OCI-LY3 (cell line): ENCODE measurements around the gene NPTXR.

Source experiments
- H2AFZ ChIP-seq: fragments of 200-600, 300-600 bp; shearing (Covaris generic); 2 replicates; pipeline ENCODE4 v1.6.0; 2014; ENCODE audit warnings: antibody characterized with exemption, low read depth, low read length
- H3K27ac ChIP-seq: fragments of 200-600, 300-600 bp; sonication (generic); 2 replicates; pipeline ENCODE4 v1.5.1; 2014; ENCODE audit warnings: mild to moderate bottlenecking, low read length, moderate library complexity, mixed read lengths
- H3K27me3 ChIP-seq: fragments of 200-600, 300-600 bp; sonication (generic); 2 replicates; pipeline ENCODE4 v1.6.1; 2014; ENCODE audit warnings: low read depth, low read length, mixed read lengths
- H3K36me3 ChIP-seq: fragments of 200-600, 300-600 bp; sonication (generic); replicated peaks from 2 replicates; pipeline ENCODE3; 2014; ENCODE audit warnings: low read depth, low read length, mixed read lengths
- H3K4me1 ChIP-seq: fragments of 300-600, 200-600 bp; sonication (generic); 2 replicates; pipeline ENCODE4 v1.6.1; 2014; ENCODE audit warnings: low read length, mixed read lengths
- H3K4me2 ChIP-seq: fragments of 200-600, 300-600 bp; sonication (generic); 2 replicates; pipeline ENCODE4 v1.6.1; 2014; ENCODE audit warnings: low read length, mixed read lengths
- H3K4me3 ChIP-seq: fragments of 300-600, 200-600 bp; sonication (generic); 2 replicates; pipeline ENCODE4 v1.5.1; 2014; ENCODE audit warnings: antibody characterized with exemption, mild to moderate bottlenecking, low read length, moderate library complexity
- H3K79me2 ChIP-seq: fragments of 300-600, 200-600 bp; shearing (Covaris generic); 2 replicates; pipeline ENCODE4 v1.6.1; 2014; ENCODE audit warnings: mild to moderate bottlenecking, low read length, mixed read lengths
- H3K9ac ChIP-seq: fragments of 300-600, 200-600 bp; shearing (Covaris generic); 2 replicates; pipeline ENCODE4 v1.6.0; 2014; ENCODE audit warnings: mild to moderate bottlenecking, low read length, moderate library complexity
- H3K9me3 ChIP-seq: fragments of 200-600, 300-600 bp; shearing (Covaris generic); 2 replicates; pipeline ENCODE4 v1.6.1; 2014; ENCODE audit warnings: low read length, mixed read lengths; ENCODE audit not compliant: insufficient read depth
- H4K20me1 ChIP-seq: fragments of 200-600, 300-600 bp; sonication (generic); 2 replicates; pipeline ENCODE4 v1.6.1; 2016; ENCODE audit warnings: low read length, mixed read lengths; ENCODE audit not compliant: insufficient read depth
- EZH2phosphoT487 ChIP-seq: fragments of 200-600 bp; shearing (Covaris generic); IDR thresholded peaks from 2 replicates; pipeline ENCODE4 v1.6.1; 2018; ENCODE audit warnings: antibody characterized with exemption, mixed run types, low read depth
- TF ChIP-seq, protein P1 (sequence below): fragments of 200-600, 300-600 bp; sonication (generic); IDR thresholded peaks from 2 replicates; pipeline ENCODE4 v1.5.1; 2014; ENCODE audit warnings: antibody characterized with exemption, low read length, low read depth

The NPTXR gene

GRCh38 chr22:38826386-38826785 lies 17.4 kb downstream of the NPTXR start:
- H3K79me2 ChIP-seq, result no peaks in the 10 kb centered on the region
- no peak overlapping the region for H3K4me3 ChIP-seq
- H3K4me1 ChIP-seq, result no peaks in the 10 kb centered on the region
- peaks cover 5% of the 10 kb centered on the region for H3K27me3 ChIP-seq
- TF ChIP-seq EZH2phosphoT487, result no peak
- TF ChIP-seq, protein P1, sequence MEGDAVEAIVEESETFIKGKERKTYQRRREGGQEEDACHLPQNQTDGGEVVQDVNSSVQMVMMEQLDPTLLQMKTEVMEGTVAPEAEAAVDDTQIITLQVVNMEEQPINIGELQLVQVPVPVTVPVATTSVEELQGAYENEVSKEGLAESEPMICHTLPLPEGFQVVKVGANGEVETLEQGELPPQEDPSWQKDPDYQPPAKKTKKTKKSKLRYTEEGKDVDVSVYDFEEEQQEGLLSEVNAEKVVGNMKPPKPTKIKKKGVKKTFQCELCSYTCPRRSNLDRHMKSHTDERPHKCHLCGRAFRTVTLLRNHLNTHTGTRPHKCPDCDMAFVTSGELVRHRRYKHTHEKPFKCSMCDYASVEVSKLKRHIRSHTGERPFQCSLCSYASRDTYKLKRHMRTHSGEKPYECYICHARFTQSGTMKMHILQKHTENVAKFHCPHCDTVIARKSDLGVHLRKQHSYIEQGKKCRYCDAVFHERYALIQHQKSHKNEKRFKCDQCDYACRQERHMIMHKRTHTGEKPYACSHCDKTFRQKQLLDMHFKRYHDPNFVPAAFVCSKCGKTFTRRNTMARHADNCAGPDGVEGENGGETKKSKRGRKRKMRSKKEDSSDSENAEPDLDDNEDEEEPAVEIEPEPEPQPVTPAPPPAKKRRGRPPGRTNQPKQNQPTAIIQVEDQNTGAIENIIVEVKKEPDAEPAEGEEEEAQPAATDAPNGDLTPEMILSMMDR, result no peak
- H3K4me2 ChIP-seq, result no peak overlapping the region
- no peak overlapping the region for H3K9ac ChIP-seq
- peaks cover 24% of the 10 kb centered on the region for H4K20me1 ChIP-seq
- H3K36me3 ChIP-seq, result no peaks in the 10 kb centered on the region
- H2AFZ ChIP-seq, result no peak overlapping the region
- no peaks in the 10 kb centered on the region for H3K9me3 ChIP-seq
- no peak overlapping the region for H3K27ac ChIP-seq

GRCh38 chr22:38824585-38824984 lies 19.2 kb downstream of the NPTXR start:
- no peak overlapping the region for H3K27ac ChIP-seq
- peaks cover 24% of the 10 kb centered on the region for H4K20me1 ChIP-seq
- peaks cover 13% of the 10 kb centered on the region for H3K27me3 ChIP-seq
- H3K4me2 ChIP-seq, result no peak overlapping the region
- no peak overlapping the region for H2AFZ ChIP-seq
- H3K79me2 ChIP-seq, result no peaks in the 10 kb centered on the region
- no peaks in the 10 kb centered on the region for H3K36me3 ChIP-seq
- H3K9me3 ChIP-seq, result no peaks in the 10 kb centered on the region
- no peak overlapping the region for H3K9ac ChIP-seq
- TF ChIP-seq EZH2phosphoT487, result no peak
- TF ChIP-seq, protein P1, result peak; percentile 43
- H3K4me3 ChIP-seq, result no peak overlapping the region
- no peaks in the 10 kb centered on the region for H3K4me1 ChIP-seq

DNA sequence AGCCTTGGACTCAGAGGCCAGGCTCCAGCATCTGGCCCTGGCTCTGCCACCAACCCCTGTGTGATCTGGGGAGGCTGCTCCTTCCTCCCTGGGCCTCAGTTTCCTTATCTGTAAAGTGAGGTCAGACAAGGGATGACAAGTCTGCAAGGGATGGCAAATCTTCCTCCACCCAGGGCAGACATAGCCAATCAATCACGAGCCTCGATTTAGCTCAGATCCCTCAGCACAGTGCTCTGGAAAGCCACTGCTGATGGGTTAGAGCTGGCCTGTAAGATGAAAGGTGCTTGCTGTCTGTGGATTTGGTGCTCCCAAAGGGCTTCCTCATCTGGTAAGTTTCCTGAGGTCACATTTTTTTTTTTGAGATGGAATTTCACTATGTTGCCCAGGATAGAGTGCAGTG lies 20.2 kb downstream of the NPTXR start:
- TF ChIP-seq EZH2phosphoT487, result no peak
- TF ChIP-seq, protein P1, result no peak
- Histone ChIP-seq H3K36me3 (no peaks in the 10 kb centered on the region), H3K4me2 (no peak overlapping the region), H3K4me3 (no peak overlapping the region), H3K9ac (no peak overlapping the region), H3K27me3 (peaks cover 21% of the 10 kb centered on the region), H3K27ac (no peak overlapping the region), H3K4me1 (no peaks in the 10 kb centered on the region), H3K79me2 (no peaks in the 10 kb centered on the region), H3K9me3 (no peaks in the 10 kb centered on the region), H2AFZ (no peak overlapping the region), H4K20me1 (peaks cover 28% of the 10 kb centered on the region)

DNA sequence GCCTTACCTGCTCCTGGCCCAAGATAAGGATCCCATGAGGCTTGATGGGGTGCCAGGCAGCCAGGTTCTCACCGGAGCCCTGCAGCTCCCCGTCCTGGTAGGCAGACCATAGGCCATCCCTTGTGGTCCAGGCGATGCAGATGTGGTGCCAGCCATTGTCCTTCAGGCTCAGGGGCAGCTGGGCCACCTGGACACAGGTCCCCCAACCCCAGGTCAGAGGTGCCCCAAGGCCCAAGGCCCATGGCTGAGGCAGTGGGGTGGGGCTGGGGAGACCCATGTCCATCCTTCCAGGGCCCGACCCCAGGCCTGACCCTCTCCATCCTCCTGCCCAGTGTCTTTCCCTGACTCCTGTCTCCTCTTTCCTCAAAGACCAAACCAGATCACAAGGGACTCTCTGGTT lies 20.8 kb downstream of the NPTXR start:
- Histone ChIP-seq H3K27ac (no peak overlapping the region), H4K20me1 (peaks cover 28% of the 10 kb centered on the region), H3K4me1 (no peaks in the 10 kb centered on the region)

More for the DNA sequence above, 20.8 kb downstream of the NPTXR start:
- peaks cover 26% of the 10 kb centered on the region for H3K27me3 ChIP-seq
- H2AFZ ChIP-seq, result no peak overlapping the region
- TF ChIP-seq EZH2phosphoT487, result no peak
- TF ChIP-seq, protein P1, result no peak
- H3K9ac ChIP-seq, result no peak overlapping the region
- no peaks in the 10 kb centered on the region for H3K79me2 ChIP-seq
- no peak overlapping the region for H3K4me2 ChIP-seq
- H3K36me3 ChIP-seq, result no peaks in the 10 kb centered on the region
- no peak overlapping the region for H3K4me3 ChIP-seq
- H3K9me3 ChIP-seq, result no peaks in the 10 kb centered on the region
